Endodermal cell (in vitro differentiated cells): ENCODE results near the gene BUB1. TPM values are rescaled to one million over a fixed set of nuclear protein-coding genes. Genes with fewer than 3 reads are reported as not detected.

Source experiments
- DNase-seq: peaks from one replicate; pipeline ENCODE4 v3.0.0-alpha.2; 2017
- H3K27ac ChIP-seq: 2 replicates; pipeline ENCODE4 v1.5.1; 2013; ENCODE audit warnings: mild to moderate bottlenecking, low read depth, low read length, moderate library complexity
- H3K27me3 ChIP-seq: 2 replicates; pipeline ENCODE4 v1.6.1; 2013; ENCODE audit warnings: mild to moderate bottlenecking, low read length, moderate library complexity; ENCODE audit not compliant: insufficient read depth, control insufficient read depth, poor library complexity, severe bottlenecking
- H3K36me3 ChIP-seq: 2 replicates; pipeline ENCODE4 v1.7.0; 2013; ENCODE audit warnings: mild to moderate bottlenecking, low read length, moderate library complexity; ENCODE audit not compliant: control insufficient read depth, insufficient read depth
- H3K4me1 ChIP-seq: one replicate; pipeline ENCODE4 v1.7.0; 2013; ENCODE audit warnings: low read length; ENCODE audit not compliant: control insufficient read depth, insufficient read depth
- H3K4me3 ChIP-seq: 2 replicates; pipeline ENCODE4 v1.5.1; 2013; ENCODE audit warnings: mild to moderate bottlenecking, low read length, moderate library complexity
- H3K9ac ChIP-seq: 2 replicates; pipeline ENCODE4 v1.6.1; 2013; ENCODE audit warnings: mild to moderate bottlenecking, low read length, moderate library complexity; ENCODE audit not compliant: poor library complexity, severe bottlenecking; ENCODE audit errors: extremely low read depth
- H3K9me3 ChIP-seq: 2 replicates; pipeline ENCODE4 v1.6.1; 2013; ENCODE audit warnings: mild to moderate bottlenecking, low read length, moderate library complexity; ENCODE audit not compliant: control insufficient read depth
- H3K27ac Mint-ChIP-seq: 2 replicates; pipeline ENCODE4 v1.8.0; 2020; ENCODE audit warnings: mixed read lengths
- H3K27me3 Mint-ChIP-seq: 2 replicates; pipeline ENCODE4 v1.8.0; 2021; ENCODE audit warnings: mild to moderate bottlenecking, mixed read lengths; ENCODE audit not compliant: insufficient read depth
- H3K36me3 Mint-ChIP-seq: 2 replicates; pipeline ENCODE4 v1.8.0; 2020; ENCODE audit warnings: low read depth, mixed read lengths
- H3K4me1 Mint-ChIP-seq: 2 replicates; pipeline ENCODE4 v1.8.0; 2020; ENCODE audit warnings: mixed read lengths
- H3K4me3 Mint-ChIP-seq: 2 replicates; pipeline ENCODE4 v1.8.0; 2020; ENCODE audit warnings: mild to moderate bottlenecking, moderate library complexity, mixed read lengths
- H3K9me3 Mint-ChIP-seq: 2 replicates; pipeline ENCODE4 v1.8.0; 2020; ENCODE audit warnings: mild to moderate bottlenecking, mixed read lengths
- CTCF ChIP-seq: fragments of 200-600 bp; sonication (generic); conservative IDR thresholded peaks from 2 replicates; pipeline ENCODE4 v1.5.0; 2021; ENCODE audit warnings: antibody characterized with exemption, mild to moderate bottlenecking
- WGBS, 2 experiments: methylation state at CpG; one replicate each; pipeline versions ENCODE4 v1.1.5 to v1.1.7; 2013; ENCODE audit warnings: missing lambda C conversion rate in 2 of 2, mixed read lengths in 1 of 2; ENCODE audit not compliant: insufficient coverage in 1 of 2, insufficient read length in 1 of 2; 5-methylcytosine and 5-hydroxymethylcytosine counted together
- long read RNA-seq, 4 experiments: library from polyadenylated mRNA in 2 of 4; library from RNA in 1 of 4; library from capped mRNA in 1 of 4; stranded (forward) in 3 of 4; unstranded in 1 of 4; transcript quantifications; one replicate each; pipeline ENCODE4 v2.0.0, GENCODE V29; 2020 to 2021; ENCODE audit warnings: inconsistent platforms in 1 of 4
- polyA plus RNA-seq, 2 experiments: library from polyadenylated mRNA; stranded (reverse); fragments of 50-300 nt; gene quantifications; one replicate each; pipeline ENCODE4 v1.2.3, GENCODE V29; 2013
- total RNA-seq, 2 donors: library from RNA; stranded (reverse); fragmentation: NEBNext Ultra II Directional in 1 of 2; extraction: Animal tissue kit (Norgen Biotek cat#: 25700) in 1 of 2; gene quantifications; 2 replicates in 1 of 2; 3 replicates in 1 of 2; pipeline ENCODE4 v1.2.1, GENCODE V29; 2021

Gene BUB1
- total RNA-seq, result 100 to 1,000 TPM in 1 of 2 donors, 10 to 100 TPM in 1; 68.3 to 118 TPM
- 92.4 TPM for polyA plus RNA-seq (2013, experiment 1 of 2)
- 92.7 TPM for polyA plus RNA-seq (2013, experiment 2 of 2)
- long read RNA-seq, experiment 1, partial matches to known transcripts, result 28 of 64 reads
- long read RNA-seq, experiment 1, other reads (novel, unspliced or antisense), result 36 of 64 reads
- long read RNA-seq, experiment 2, transcript BUB1-201 (25 exons, 3,507 nt), result major isoform, 186 of 224 reads
- long read RNA-seq, experiment 2, partial matches to known transcripts, result 17 of 224 reads
- long read RNA-seq, experiment 2, other reads (novel, unspliced or antisense), result 21 of 224 reads
- long read RNA-seq, experiment 3, transcript BUB1-201 (25 exons, 3,507 nt), result major isoform, 434 of 505 reads
- long read RNA-seq, experiment 3, partial matches to known transcripts, result 39 of 505 reads
- long read RNA-seq, experiment 3, other reads (novel, unspliced or antisense), result 32 of 505 reads
- long read RNA-seq, experiment 4, transcript BUB1-201 (25 exons, 3,507 nt), result major isoform, 14 of 31 reads
- long read RNA-seq, experiment 4, partial matches to known transcripts, result 10 of 31 reads
- long read RNA-seq, experiment 4, other reads (novel, unspliced or antisense), result 4 of 31 reads

DNA sequence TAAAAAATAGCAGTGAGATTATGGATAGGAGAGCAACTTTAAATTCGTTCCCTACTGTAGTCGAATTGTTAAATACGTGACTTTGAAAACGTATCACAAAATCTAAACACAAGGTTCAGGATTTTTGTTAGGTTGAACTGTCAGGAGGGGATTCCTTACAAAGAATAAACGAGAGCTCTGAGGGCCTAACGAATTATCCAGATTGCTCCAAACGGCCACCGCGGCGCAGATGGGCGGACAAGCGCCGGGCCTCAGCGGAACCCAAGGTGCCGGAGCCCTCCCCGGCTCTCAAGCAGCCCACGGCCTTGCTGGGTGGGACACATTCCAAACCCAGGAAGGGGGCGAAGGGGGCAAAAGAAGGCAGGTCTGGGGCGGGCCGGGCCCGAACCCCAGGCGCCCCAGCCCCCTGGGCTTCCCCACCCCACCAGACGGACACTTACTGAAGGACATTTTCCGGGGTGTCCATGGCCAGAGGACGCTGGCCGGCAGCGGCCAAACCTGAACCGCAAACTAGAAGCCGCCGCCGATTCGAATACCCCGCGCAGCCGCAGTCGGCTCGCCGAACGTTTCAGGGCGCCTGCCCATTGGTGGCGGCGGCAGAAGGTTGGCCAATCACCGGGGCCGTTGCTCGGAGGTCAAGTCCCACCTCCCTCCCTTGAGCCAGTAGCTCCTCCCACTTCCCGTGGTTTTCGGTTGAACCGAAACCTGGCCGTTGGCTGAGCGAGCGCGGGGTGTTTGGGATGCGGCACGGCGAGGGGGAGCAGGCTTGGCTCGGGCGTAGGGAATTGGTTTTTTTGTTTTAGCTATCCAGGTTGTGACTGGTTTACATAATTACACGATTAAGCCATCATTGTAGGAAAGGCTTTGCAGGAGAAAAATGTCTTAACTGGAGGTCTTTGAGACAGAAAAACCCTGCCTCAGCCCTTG, at the start of gene BUB1:
BUB1 (minus strand) TSS at position 534 of the 927 bp plus-strand sequence; CDS start at position 466, 68 bp downstream.
- peak within 1 kb of the TSS; percentile 87 for H3K4me3 ChIP-seq
- Mint-ChIP-seq H3K4me3 (peak within 1 kb of the TSS; percentile 81), H3K4me1 (peaks cover 34% of the 10 kb centered on the region), H3K9me3 (peaks cover 12% of the 10 kb centered on the region), H3K27me3 (peaks cover 5% of the 10 kb centered on the region), H3K27ac (peak within 1 kb of the TSS; percentile 97), H3K36me3 (peaks cover 12% of the 10 kb centered on the region)
- H3K36me3 ChIP-seq, result peaks cover 22% of the 10 kb centered on the region
- H3K27me3 ChIP-seq, result no peaks in the 10 kb centered on the region
- peak; percentile 99 for DNase-seq
- H3K9me3 ChIP-seq, result peaks cover 12% of the 10 kb centered on the region
- peak within 1 kb of the TSS; percentile 92 for H3K9ac ChIP-seq
- peak within 1 kb of the TSS; percentile 66 for H3K27ac ChIP-seq
- H3K4me1 ChIP-seq, result peaks cover 4% of the 10 kb centered on the region
- WGBS, 2 experiments, result 0% methylated on average over 25 to 58 of the region's 58 CpGs
- TF ChIP-seq CTCF, result no peak

DNA sequence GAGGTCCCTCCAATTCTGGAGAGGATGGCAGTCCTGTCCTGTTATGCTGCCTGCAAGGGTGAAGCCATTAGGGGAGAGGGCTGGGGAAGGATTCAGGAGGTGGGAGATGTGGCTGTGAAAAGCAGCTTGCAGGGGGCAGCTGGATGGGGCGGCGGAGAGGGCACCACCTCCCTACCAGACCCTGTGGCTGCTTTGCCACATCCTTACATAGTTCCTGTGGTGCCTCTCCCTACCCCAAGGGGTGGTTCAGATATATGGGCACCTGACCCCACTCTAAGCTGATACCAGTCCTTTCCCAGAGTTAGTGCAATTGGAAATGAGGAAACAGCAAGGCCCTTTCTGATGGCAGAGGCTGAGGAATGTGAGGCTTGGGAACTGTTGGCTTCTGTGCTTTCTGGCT, 48.4 kb upstream of the BUB1 start:
- Histone ChIP-seq H3K27me3 (peaks cover 5% of the 10 kb centered on the region), H3K4me1 (peaks cover 5% of the 10 kb centered on the region), H3K9me3 (peaks cover under 1% of the 10 kb centered on the region), H3K9ac (no peak overlapping the region), H3K36me3 (no peaks in the 10 kb centered on the region), H3K4me3 (no peak overlapping the region), H3K27ac (no peak overlapping the region)
- Mint-ChIP-seq H3K27me3 (peaks cover 21% of the 10 kb centered on the region), H3K36me3 (no peaks in the 10 kb centered on the region), H3K4me3 (no peak overlapping the region), H3K27ac (no peak overlapping the region), H3K4me1 (peaks cover 6% of the 10 kb centered on the region), H3K9me3 (no peaks in the 10 kb centered on the region)
- DNase-seq, result no peak
- no peak for TF ChIP-seq CTCF
- 96% methylated on average over 2 of the region's 2 CpGs; no CpG with 5 or more reads in 1 of the 2 experiments for WGBS, 2 experiments

DNA sequence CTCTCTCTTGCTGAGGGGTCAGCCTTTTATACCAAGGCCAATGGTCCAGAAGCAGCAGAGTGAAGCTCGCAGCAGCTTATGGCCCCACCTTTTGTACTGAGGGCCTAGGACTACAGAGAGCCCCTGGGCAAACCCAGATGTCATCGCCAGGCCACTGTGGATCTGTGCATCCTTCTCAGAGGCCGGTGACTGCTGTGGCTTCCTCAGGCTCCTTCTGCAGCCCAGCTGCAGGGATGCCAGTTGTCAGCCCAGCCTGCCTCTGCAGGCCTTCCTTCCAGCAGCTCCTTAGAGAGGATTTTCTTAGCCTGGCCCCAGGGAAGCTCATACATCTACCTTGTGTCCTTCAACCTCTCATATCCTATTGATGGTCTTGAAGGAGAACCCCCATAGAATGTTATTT, 48.0 kb upstream of the BUB1 start:
- Mint-ChIP-seq H3K4me3 (no peak overlapping the region), H3K36me3 (no peaks in the 10 kb centered on the region), H3K9me3 (no peaks in the 10 kb centered on the region), H3K27ac (no peak overlapping the region), H3K4me1 (peaks cover 6% of the 10 kb centered on the region), H3K27me3 (peaks cover 17% of the 10 kb centered on the region)
- H3K27me3 ChIP-seq, result peaks cover under 1% of the 10 kb centered on the region
- no peak overlapping the region for H3K27ac ChIP-seq
- no peak for DNase-seq
- no peak for TF ChIP-seq CTCF
- H3K4me1 ChIP-seq, result peaks cover 5% of the 10 kb centered on the region
- no peak overlapping the region for H3K9ac ChIP-seq
- WGBS, 2 experiments, result 94 to 100% methylated on average over 2 to 3 of the region's 3 CpGs
- H3K9me3 ChIP-seq, result no peaks in the 10 kb centered on the region
- H3K36me3 ChIP-seq, result no peaks in the 10 kb centered on the region
- H3K4me3 ChIP-seq, result no peak overlapping the region
